Measurements from ENCODE around the gene ATXN2.

GRCh38 chr12:111600205-111600642 is 1.1 kb upstream of the ATXN2 start:
- no peak for TF ChIP-seq REST (IDR thresholded peaks at IDR 0.05; ENCODE audit: low read depth)
- no peak for TF ChIP-seq TCF12 (IDR thresholded peaks at IDR 0.05; ENCODE audit: low read depth)
- no peak for TF ChIP-seq RAD21 (IDR thresholded peaks at IDR 0.05; ENCODE audit: low read depth)
- TF ChIP-seq YY1 (IDR thresholded peaks at IDR 0.05; ENCODE audit: low read depth) = no peak
- no peak for TF ChIP-seq ZBTB7A (IDR thresholded peaks at IDR 0.05; ENCODE audit: low read depth)
- TF ChIP-seq CEBPB (IDR thresholded peaks at IDR 0.05) = no peak
- TF ChIP-seq EP300 (IDR thresholded peaks at IDR 0.05; ENCODE audit: borderline replicate concordance) = no peak

Measured in Ishikawa (cell line).